Transverse colon (tissue), 4 donors: Measurements from ENCODE around the gene GLB1L2. TPM values are rescaled to one million over a fixed set of nuclear protein-coding genes. Genes with fewer than 3 reads are reported as not detected.

Source experiments
- DNase-seq: peaks from one replicate; pipeline ENCODE4 v3.0.0-alpha.2; 2019
- H3K27ac ChIP-seq, 4 donors: fragments of 200-600 bp; sonication (generic); 2 replicates each; pipeline ENCODE4 v1.5.1; 2016 to 2018; ENCODE audit warnings: inconsistent platforms in 4 of 4
- H3K27me3 ChIP-seq: fragments of 200-600 bp; sonication (generic); 2 replicates; pipeline ENCODE4 v1.5.1; 2017; ENCODE audit warnings: inconsistent platforms
- H3K36me3 ChIP-seq, 4 donors: fragments of 200-600 bp; sonication (generic); 2 replicates each; pipeline ENCODE4 v1.5.1; 2017 to 2019; ENCODE audit warnings: inconsistent platforms in 4 of 4
- H3K4me1 ChIP-seq, 4 donors: fragments of 200-600 bp; sonication (generic); 2 replicates each; pipeline ENCODE4 v1.5.1; 2017 to 2020; ENCODE audit warnings: inconsistent platforms in 4 of 4
- H3K4me3 ChIP-seq, 4 donors: fragments of 200-600 bp; sonication (generic); 1 replicate in 1 of 4; 2 replicates in 3 of 4; pipeline versions ENCODE4 v1.5.1 to v1.6.1; 2017 to 2019; ENCODE audit warnings: inconsistent platforms in 4 of 4
- H3K9me3 ChIP-seq, 2 donors: fragments of 200-600 bp; sonication (generic); 2 replicates each; pipeline ENCODE4 v1.5.1; 2017 to 2019; ENCODE audit warnings: inconsistent platforms in 2 of 2
- CTCF ChIP-seq, 5 experiments: fragments of 200-600 bp in 3 of 5; fragments of 450-650 bp in 2 of 5; sonication (generic) in 3 of 5; IDR thresholded peaks; 1 replicate in 2 of 5; 2 replicates in 3 of 5; pipeline ENCODE4 v1.5.1; 2016 to 2017; ENCODE audit warnings: antibody characterized with exemption in 5 of 5, inconsistent platforms in 3 of 5, mild to moderate bottlenecking in 2 of 5, moderate library complexity in 1 of 5
- EP300 ChIP-seq: sonication (generic); formaldehyde crosslinking; IDR thresholded peaks from one replicate; pipeline ENCODE4 v1.6.1; 2017; ENCODE audit warnings: antibody characterized with exemption, low read depth
- POLR2A ChIP-seq: fragments of 450-650 bp; IDR thresholded peaks from one replicate; pipeline ENCODE4 v1.6.1; 2016; ENCODE audit warnings: antibody characterized with exemption, mild to moderate bottlenecking, moderate library complexity
- POLR2AphosphoS5 ChIP-seq, 3 donors: sonication (generic); formaldehyde crosslinking; IDR thresholded peaks; one replicate each; pipeline ENCODE4 v1.6.1; 2016; ENCODE audit warnings: antibody characterized with exemption in 3 of 3
- WGBS, 2 donors: methylation state at CpG; one replicate each; pipeline ENCODE4 v1.1.5; 2018; ENCODE audit warnings: low coverage in 1 of 2; 5-methylcytosine and 5-hydroxymethylcytosine counted together
- in situ Hi-C, 4 donors: fragments of 200-750 bp; cut with MboI; loops; one replicate each; pipeline versions ENCODE4 v1.15.0 to v1.15.1; 2017; ENCODE audit warnings: low sequenced_read_pairs in 3 of 4, low pct_ligation_motif_present in 1 of 4, low pct_unique_long_range_greater_than_20kb in 1 of 4
- intact Hi-C: fragments of 100-400 bp; cut with DNase I; formaldehyde crosslinking; loops from one replicate; pipeline ENCODE4 v1.15.1; 2023; ENCODE audit warnings: low total_unique reads
- total RNA-seq, 4 donors: library from RNA; depleted of rRNA; stranded (reverse); fragments of >200 nt; gene quantifications; one replicate each; pipeline ENCODE4 v1.1.0, GENCODE V29; 2016

Gene GLB1L2
- total RNA-seq, 4 donors from 2014 or later: 26.2 to 39.5 (median 35.3) TPM

GRCh38 chr11:134379241-134379640, 47.5 kb downstream of the GLB1L2 start:
- WGBS, 2 donors: 88% methylated on average over 2 of the region's 2 CpGs; no CpG with 5 or more reads in 1 of the 2 donors
- Histone ChIP-seq H3K4me3 (no peak overlapping the region), H3K4me1 (no peaks in the 10 kb centered on the region), H3K27ac (no peak overlapping the region), H3K36me3 (no peaks in the 10 kb centered on the region), H3K9me3 (no peaks in the 10 kb centered on the region), H3K27me3 (no peaks in the 10 kb centered on the region)
- in situ Hi-C loops (no loop called here), intact Hi-C loops (no loop called here)
- no peak for TF ChIP-seq POLR2A
- TF ChIP-seq POLR2AphosphoS5 (IDR thresholded peaks at IDR 0.05): no peak
- TF ChIP-seq CTCF (IDR thresholded peaks at IDR 0.05): no peak
- no peak for TF ChIP-seq EP300
- no peak for DNase-seq

GRCh38 chr11:134380229-134380628, 48.4 kb downstream of the GLB1L2 start:
- DNase-seq: no peak
- Histone ChIP-seq H3K36me3 (no peaks in the 10 kb centered on the region), H3K4me1 (no peaks in the 10 kb centered on the region), H3K27ac (no peak overlapping the region), H3K9me3 (no peaks in the 10 kb centered on the region), H3K4me3 (no peak overlapping the region), H3K27me3 (no peaks in the 10 kb centered on the region)
- 81% methylated on average over 8 of the region's 12 CpGs; no CpG with 5 or more reads in 1 of the 2 donors for WGBS, 2 donors
- TF ChIP-seq EP300 (no peak), CTCF (IDR thresholded peaks at IDR 0.05) (no peak), POLR2AphosphoS5 (IDR thresholded peaks at IDR 0.05) (no peak), POLR2A (no peak)
- in situ Hi-C loops (no loop called here), intact Hi-C loops (no loop called here)

GRCh38 chr11:134380785-134381184, 49.0 kb downstream of the GLB1L2 start:
- Histone ChIP-seq H3K9me3 (no peaks in the 10 kb centered on the region), H3K27me3 (no peaks in the 10 kb centered on the region), H3K27ac (no peak overlapping the region), H3K4me3 (no peak overlapping the region), H3K4me1 (no peaks in the 10 kb centered on the region), H3K36me3 (no peaks in the 10 kb centered on the region)
- in situ Hi-C loops: no loop called here
- DNase-seq: no peak
- 55 to 62% methylated on average over 4 of the region's 4 CpGs for WGBS, 2 donors
- TF ChIP-seq POLR2AphosphoS5 (IDR thresholded peaks at IDR 0.05): no peak
- TF ChIP-seq CTCF (IDR thresholded peaks at IDR 0.05): no peak
- no peak for TF ChIP-seq POLR2A
- TF ChIP-seq EP300: no peak
- intact Hi-C loops: no loop called here

- Histone ChIP-seq H3K27me3 (no peaks in the 10 kb centered on the region), H3K9me3 (no peaks in the 10 kb centered on the region), H3K4me3 (no peak overlapping the region), H3K36me3 (no peaks in the 10 kb centered on the region), H3K4me1 (no peaks in the 10 kb centered on the region), H3K27ac (no peak overlapping the region)
- intact Hi-C loops (no loop called here), in situ Hi-C loops (no loop called here)
- WGBS, 2 donors: 82 to 100% methylated on average over 1 to 8 of the region's 8 CpGs
- DNase-seq: no peak
- TF ChIP-seq CTCF (IDR thresholded peaks at IDR 0.05): no peak
- TF ChIP-seq EP300: no peak
- TF ChIP-seq POLR2A: no peak
- no peak for TF ChIP-seq POLR2AphosphoS5 (IDR thresholded peaks at IDR 0.05)
Observed at GRCh38 chr11:134382257-134382656, 50.5 kb downstream of the GLB1L2 start.
